ENCODE data around the gene GPA33. TPM values are rescaled to one million over a fixed set of nuclear protein-coding genes. Genes with fewer than 3 reads are reported as not detected.

GPA33 gene
- total and polyA plus RNA-seq, 8 donors = 0.03 to 51.3 (median 2.2) TPM; not detected in 4

- DNase-seq = no peak
Observed at GRCh38 chr1:167022384-167022783, 67.8 kb downstream of the GPA33 start.

GRCh38 chr1:167016100-167016750 is 74.0 kb downstream of the GPA33 start:
- Histone ChIP-seq H3K36me3 (no peaks in the 10 kb centered on the region), H3K4me3 (no peak overlapping the region), H3K4me1 (no peaks in the 10 kb centered on the region), H3K27ac (no peak overlapping the region), H3K27me3 (peaks cover 0 to 4% (median 0%) of the 10 kb centered on the region in 3 donors), H3K9me3 (no peaks in the 10 kb centered on the region)
- intact Hi-C loops (cut with DNase I; ENCODE audit: low total_unique reads) = no loop called here
- WGBS, 5 donors = 51 to 67% (median 65%) methylated on average over 6 of the region's 6 CpGs
- TF ChIP-seq CTCF (IDR thresholded peaks at IDR 0.05) (no peak), POLR2A (IDR thresholded peaks at IDR 0.05) (no peak), POLR2AphosphoS5 (IDR thresholded peaks at IDR 0.05) (no peak), EP300 (IDR thresholded peaks at IDR 0.05) (no peak)
- DNase-seq = no peak

More at GRCh38 chr1:167022384-167022783, 67.8 kb downstream of the GPA33 start:
- no peak for TF ChIP-seq POLR2AphosphoS5 (IDR thresholded peaks at IDR 0.05)
- WGBS, 5 donors = 90 to 100% (median 94%) methylated on average over 1 of the region's 1 CpG
- H3K9me3 ChIP-seq = no peaks in the 10 kb centered on the region
- no peaks in the 10 kb centered on the region for H3K4me1 ChIP-seq
- no peak overlapping the region for H3K4me3 ChIP-seq
- no peak overlapping the region for H3K27ac ChIP-seq
- intact Hi-C loops (cut with DNase I; ENCODE audit: low total_unique reads) = no loop called here
- H3K36me3 ChIP-seq = no peaks in the 10 kb centered on the region
- H3K27me3 ChIP-seq = peaks cover 0 to 4% (median 0%) of the 10 kb centered on the region in 3 donors

- intact Hi-C loops (cut with DNase I; ENCODE audit: low total_unique reads) = no loop called here
- H3K27ac ChIP-seq = no peak overlapping the region
- no peaks in the 10 kb centered on the region for H3K9me3 ChIP-seq
- H3K27me3 ChIP-seq = peaks cover 0 to 4% (median 0%) of the 10 kb centered on the region in 3 donors
- no peaks in the 10 kb centered on the region for H3K4me1 ChIP-seq
- 69 to 82% (median 80%) methylated on average over 8 of the region's 8 CpGs for WGBS, 5 donors
- H3K4me3 ChIP-seq = no peak overlapping the region
- TF ChIP-seq POLR2AphosphoS5 (IDR thresholded peaks at IDR 0.05) (no peak), EP300 (IDR thresholded peaks at IDR 0.05) (no peak)
- no peaks in the 10 kb centered on the region for H3K36me3 ChIP-seq
- no peak for DNase-seq
Observed at GRCh38 chr1:167013108-167013929, 76.9 kb downstream of the GPA33 start.

- H3K9me3 ChIP-seq = no peaks in the 10 kb centered on the region
- TF ChIP-seq POLR2AphosphoS5 (IDR thresholded peaks at IDR 0.05) = no peak
- no peak for TF ChIP-seq POLR2A (IDR thresholded peaks at IDR 0.05)
- no peak for TF ChIP-seq EP300 (IDR thresholded peaks at IDR 0.05)
- no peaks in the 10 kb centered on the region for H3K36me3 ChIP-seq
- WGBS, 5 donors = 75 to 87% (median 81%) methylated on average over 2 of the region's 2 CpGs
- peaks cover 0 to 4% (median 0%) of the 10 kb centered on the region in 3 donors for H3K27me3 ChIP-seq
- H3K4me1 ChIP-seq = no peaks in the 10 kb centered on the region
- H3K4me3 ChIP-seq = no peak overlapping the region
- H3K27ac ChIP-seq = no peak overlapping the region
- DNase-seq = no peak
- intact Hi-C loops (cut with DNase I; ENCODE audit: low total_unique reads) = no loop called here
Observed at GRCh38 chr1:167012570-167012969, 77.6 kb downstream of the GPA33 start.

- H3K27ac ChIP-seq = no peak overlapping the region
- H3K27me3 ChIP-seq = peaks cover 0 to 4% (median 0%) of the 10 kb centered on the region in 3 donors
- H3K36me3 ChIP-seq = no peaks in the 10 kb centered on the region
- H3K9me3 ChIP-seq = no peaks in the 10 kb centered on the region
- no peak overlapping the region for H3K4me3 ChIP-seq
- WGBS, 5 donors = 86 to 93% (median 89%) methylated on average over 1 of the region's 1 CpG
- TF ChIP-seq POLR2AphosphoS5 (IDR thresholded peaks at IDR 0.05) (no peak), CTCF (IDR thresholded peaks at IDR 0.05) (no peak), EP300 (IDR thresholded peaks at IDR 0.05) (no peak), POLR2A (IDR thresholded peaks at IDR 0.05) (no peak)
- intact Hi-C loops (cut with DNase I; ENCODE audit: low total_unique reads) = no loop called here
- no peaks in the 10 kb centered on the region for H3K4me1 ChIP-seq
- DNase-seq = no peak
Observed at GRCh38 chr1:167011560-167012191, 78.5 kb downstream of the GPA33 start.
